HepG2 (cell line): Measurements from ENCODE around the gene DBNDD2. TPM values are rescaled to one million over a fixed set of nuclear protein-coding genes. Genes with fewer than 3 reads are reported as not detected.

Source experiments
- CBFB ChIP-seq: sonication (generic); formaldehyde crosslinking; IDR thresholded peaks from 2 replicates; pipeline ENCODE4 v1.4.0; 2020; ENCODE audit warnings: missing genetic modification reagents
- FOXK1 ChIP-seq: sonication (generic); formaldehyde crosslinking; IDR thresholded peaks from 2 replicates; pipeline ENCODE4 v1.4.0; 2020; ENCODE audit warnings: low read depth, missing genetic modification reagents, borderline replicate concordance
- KMT2A ChIP-seq: sonication (generic); formaldehyde crosslinking; IDR thresholded peaks from 2 replicates; pipeline ENCODE4 v1.4.0; 2020; ENCODE audit warnings: missing genetic modification reagents
- NBN ChIP-seq: fragments of 450-650 bp; conservative IDR thresholded peaks from 2 replicates; pipeline ENCODE4 v1.6.1; 2017
- PBX3 ChIP-seq: sonication (generic); formaldehyde crosslinking; IDR thresholded peaks from 2 replicates; pipeline ENCODE4 v1.8.1; 2023; ENCODE audit warnings: missing genetic modification reagents, inconsistent platforms, borderline replicate concordance
- SOX5 ChIP-seq: IDR thresholded peaks from 2 replicates; pipeline ENCODE4 v1.6.1; 2016; ENCODE audit warnings: borderline replicate concordance
- ZBTB26 ChIP-seq: IDR thresholded peaks from 2 replicates; pipeline ENCODE4 v1.6.1; 2016; ENCODE audit warnings: missing compliant biosample characterization, missing genetic modification reagents, borderline replicate concordance
- ZBTB34 ChIP-seq: sonication (generic); formaldehyde crosslinking; IDR thresholded peaks from 2 replicates; pipeline ENCODE4 v1.8.0; 2022; ENCODE audit warnings: mild to moderate bottlenecking, missing genetic modification reagents
- ZFP90 ChIP-seq: sonication (generic); formaldehyde crosslinking; IDR thresholded peaks from 2 replicates; pipeline ENCODE4 v1.8.0; 2022; ENCODE audit warnings: missing genetic modification reagents, mild to moderate bottlenecking, inconsistent platforms, borderline replicate concordance
- ZNF143 ChIP-seq: sonication (generic); formaldehyde crosslinking; IDR thresholded peaks from 2 replicates; pipeline ENCODE4 v1.4.0; 2020; ENCODE audit warnings: missing genetic modification reagents
- ZNF160 ChIP-seq: sonication (generic); formaldehyde crosslinking; IDR thresholded peaks from 2 replicates; pipeline ENCODE4 v1.8.0; 2022; ENCODE audit warnings: mild to moderate bottlenecking, inconsistent platforms, missing genetic modification reagents
- ZNF547 ChIP-seq: sonication (generic); formaldehyde crosslinking; IDR thresholded peaks from 2 replicates; pipeline ENCODE4 v1.5.1; 2020; ENCODE audit warnings: mild to moderate bottlenecking, missing genetic modification reagents
- ZNF775 ChIP-seq: sonication (generic); formaldehyde crosslinking; IDR thresholded peaks from 2 replicates; pipeline ENCODE4 v1.4.0; 2020; ENCODE audit warnings: missing genetic modification reagents, mild to moderate bottlenecking, moderate library complexity, borderline replicate concordance
- ZNF782 ChIP-seq: sonication (generic); formaldehyde crosslinking; IDR thresholded peaks from 2 replicates; pipeline ENCODE4 v1.4.0; 2020; ENCODE audit warnings: missing genetic modification reagents, mild to moderate bottlenecking, borderline replicate concordance
- polyA plus RNA-seq, 8 experiments: library from polyadenylated mRNA; depleted of rRNA in 3 of 8; stranded (reverse) in 7 of 8; unstranded in 1 of 8; fragments of >200 nt; fragmentation: Illumina TruSeq in 4 of 8; extraction: Trizol in 4 of 8; gene quantifications; 2 replicates each; pipeline versions ENCODE4 v1.2.1 to v1.2.3, GENCODE V29; 2011 to 2016; ENCODE audit warnings: low read depth in 4 of 8, missing spikeins in 1 of 8, mixed read lengths in 1 of 8; ENCODE audit not compliant: insufficient read depth in 1 of 8
- total RNA-seq, 5 experiments: library from RNA; depleted of rRNA; stranded (reverse); fragments of >200 nt; fragmentation: Illumina TruSeq; extraction: Trizol; gene quantifications; 2 replicates each; pipeline ENCODE4 v1.2.3, GENCODE V29; 2016; ENCODE audit warnings: low read depth in 1 of 5
- TF ChIP-seq, protein P1 (sequence below): sonication (generic); formaldehyde crosslinking; IDR thresholded peaks from 2 replicates; pipeline ENCODE4 v1.5.1; 2020; ENCODE audit warnings: mild to moderate bottlenecking, missing genetic modification reagents
- TF ChIP-seq, protein P2 (sequence below): sonication (generic); formaldehyde crosslinking; IDR thresholded peaks from 2 replicates; pipeline ENCODE4 v1.5.0; 2020; ENCODE audit warnings: mild to moderate bottlenecking, missing genetic modification reagents
- TF ChIP-seq, protein P3 (sequence below): IDR thresholded peaks from 2 replicates; pipeline ENCODE4 v1.6.1; 2016; ENCODE audit warnings: missing genetic modification reagents, missing compliant biosample characterization
- TF ChIP-seq, protein P4 (sequence below): sonication (generic); formaldehyde crosslinking; IDR thresholded peaks from 2 replicates; pipeline ENCODE4 v1.5.0; 2020; ENCODE audit warnings: missing genetic modification reagents, mild to moderate bottlenecking, borderline replicate concordance

The DBNDD2 gene
- total and polyA plus RNA-seq, 2 of the 13 experiments (the other 11 are each of a cell fraction or from before 2014, with no cell fraction given) = 16.7 to 47.6 TPM

DNA sequence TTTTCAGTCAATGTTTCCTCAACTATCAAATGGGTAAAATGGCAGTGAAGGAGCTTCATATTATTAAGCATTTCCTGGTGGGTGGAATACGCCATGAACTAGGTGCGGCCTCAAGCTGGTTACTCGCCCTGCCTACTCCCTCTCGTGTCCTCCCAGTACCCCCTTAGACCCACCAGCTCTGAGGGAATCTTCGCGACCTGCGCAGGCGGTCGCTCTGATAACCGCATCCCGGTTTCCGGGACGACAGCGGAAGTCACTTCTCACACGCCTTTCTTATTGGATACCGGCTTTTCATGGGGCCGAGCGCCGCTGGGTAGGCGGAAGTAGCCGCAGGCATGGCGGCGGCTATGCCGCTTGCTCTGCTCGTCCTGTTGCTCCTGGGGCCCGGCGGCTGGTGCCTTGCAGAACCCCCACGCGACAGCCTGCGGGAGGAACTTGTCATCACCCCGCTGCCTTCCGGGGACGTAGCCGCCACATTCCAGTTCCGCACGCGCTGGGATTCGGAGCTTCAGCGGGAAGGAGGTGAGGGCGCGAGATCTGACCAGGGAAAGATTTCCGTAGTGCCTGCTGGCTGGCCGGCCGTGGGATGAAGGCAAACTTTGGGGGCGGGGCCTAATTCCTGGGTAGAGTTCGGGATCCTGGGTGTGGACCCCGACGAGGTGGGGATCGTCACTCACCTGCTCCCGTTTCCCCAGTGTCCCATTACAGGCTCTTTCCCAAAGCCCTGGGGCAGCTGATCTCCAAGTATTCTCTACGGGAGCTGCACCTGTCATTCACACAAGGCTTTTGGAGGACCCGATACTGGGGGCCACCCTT, 7.9 kb downstream of the DBNDD2 start, which contains the start of gene PIGT (continued):
- TF ChIP-seq CBFB (CRISPR knock-in tag) = peak; percentile 85
- 0 out of 2 replicates have a peak, but pooled peaks have one; percentile 13 for TF ChIP-seq ZNF775 (CRISPR knock-in tag)
- peak; percentile 91; the same call in 1 of the 2 replicates for TF ChIP-seq ZBTB26 (CRISPR knock-in tag)
- TF ChIP-seq, protein P1, sequence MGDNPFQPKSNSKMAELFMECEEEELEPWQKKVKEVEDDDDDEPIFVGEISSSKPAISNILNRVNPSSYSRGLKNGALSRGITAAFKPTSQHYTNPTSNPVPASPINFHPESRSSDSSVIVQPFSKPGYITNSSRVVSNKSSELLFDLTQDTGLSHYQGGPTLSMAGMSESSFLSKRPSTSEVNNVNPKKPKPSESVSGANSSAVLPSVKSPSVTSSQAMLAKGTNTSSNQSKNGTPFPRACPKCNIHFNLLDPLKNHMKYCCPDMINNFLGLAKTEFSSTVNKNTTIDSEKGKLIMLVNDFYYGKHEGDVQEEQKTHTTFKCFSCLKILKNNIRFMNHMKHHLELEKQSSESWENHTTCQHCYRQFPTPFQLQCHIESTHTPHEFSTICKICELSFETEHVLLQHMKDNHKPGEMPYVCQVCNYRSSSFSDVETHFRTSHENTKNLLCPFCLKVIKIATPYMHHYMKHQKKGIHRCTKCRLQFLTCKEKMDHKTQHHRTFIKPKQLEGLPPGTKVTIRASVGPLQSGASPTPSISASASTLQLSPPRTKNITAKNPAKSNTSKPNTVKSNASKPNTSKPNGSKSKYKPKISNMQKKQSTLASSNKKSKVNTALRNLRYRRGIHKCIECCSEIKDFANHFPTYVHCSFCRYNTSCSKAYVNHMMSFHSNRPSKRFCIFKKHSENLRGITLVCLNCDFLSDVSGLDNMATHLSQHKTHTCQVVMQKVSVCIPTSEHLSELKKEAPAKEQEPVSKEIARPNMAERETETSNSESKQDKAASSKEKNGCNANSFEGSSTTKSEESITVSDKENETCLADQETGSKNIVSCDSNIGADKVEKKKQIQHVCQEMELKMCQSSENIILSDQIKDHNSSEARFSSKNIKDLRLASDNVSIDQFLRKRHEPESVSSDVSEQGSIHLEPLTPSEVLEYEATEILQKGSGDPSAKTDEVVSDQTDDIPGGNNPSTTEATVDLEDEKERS (CRISPR knock-in tag) = peak; percentile 85; the same call in 1 of the 2 replicates
- peak; percentile 50; the same call in 1 of the 2 replicates for TF ChIP-seq SOX5
- no peak; the same call in none of the 2 replicates for TF ChIP-seq ZNF160 (CRISPR knock-in tag)
- TF ChIP-seq FOXK1 (CRISPR knock-in tag) = peak; percentile 97
- TF ChIP-seq, protein P2, sequence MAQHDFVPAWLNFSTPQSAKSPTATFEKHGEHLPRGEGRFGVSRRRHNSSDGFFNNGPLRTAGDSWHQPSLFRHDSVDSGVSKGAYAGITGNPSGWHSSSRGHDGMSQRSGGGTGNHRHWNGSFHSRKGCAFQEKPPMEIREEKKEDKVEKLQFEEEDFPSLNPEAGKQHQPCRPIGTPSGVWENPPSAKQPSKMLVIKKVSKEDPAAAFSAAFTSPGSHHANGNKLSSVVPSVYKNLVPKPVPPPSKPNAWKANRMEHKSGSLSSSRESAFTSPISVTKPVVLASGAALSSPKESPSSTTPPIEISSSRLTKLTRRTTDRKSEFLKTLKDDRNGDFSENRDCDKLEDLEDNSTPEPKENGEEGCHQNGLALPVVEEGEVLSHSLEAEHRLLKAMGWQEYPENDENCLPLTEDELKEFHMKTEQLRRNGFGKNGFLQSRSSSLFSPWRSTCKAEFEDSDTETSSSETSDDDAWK (CRISPR knock-in tag) = no peak
- peak; percentile 96 for TF ChIP-seq ZFP90 (CRISPR knock-in tag)
- TF ChIP-seq, protein P3, sequence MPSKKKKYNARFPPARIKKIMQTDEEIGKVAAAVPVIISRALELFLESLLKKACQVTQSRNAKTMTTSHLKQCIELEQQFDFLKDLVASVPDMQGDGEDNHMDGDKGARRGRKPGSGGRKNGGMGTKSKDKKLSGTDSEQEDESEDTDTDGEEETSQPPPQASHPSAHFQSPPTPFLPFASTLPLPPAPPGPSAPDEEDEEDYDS = peak; percentile 92
- no peak for TF ChIP-seq NBN
- peak; percentile 97 for TF ChIP-seq KMT2A (CRISPR knock-in tag)
- TF ChIP-seq, protein P4, sequence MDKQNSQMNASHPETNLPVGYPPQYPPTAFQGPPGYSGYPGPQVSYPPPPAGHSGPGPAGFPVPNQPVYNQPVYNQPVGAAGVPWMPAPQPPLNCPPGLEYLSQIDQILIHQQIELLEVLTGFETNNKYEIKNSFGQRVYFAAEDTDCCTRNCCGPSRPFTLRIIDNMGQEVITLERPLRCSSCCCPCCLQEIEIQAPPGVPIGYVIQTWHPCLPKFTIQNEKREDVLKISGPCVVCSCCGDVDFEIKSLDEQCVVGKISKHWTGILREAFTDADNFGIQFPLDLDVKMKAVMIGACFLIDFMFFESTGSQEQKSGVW = no peak
- no peak; the same call in 1 of the 2 replicates for TF ChIP-seq ZBTB34 (CRISPR knock-in tag)
- peak; percentile 88; the same call in 1 of the 2 replicates for TF ChIP-seq ZNF547 (CRISPR knock-in tag)
- 0 out of 2 replicates have a peak, but pooled peaks have one; percentile 34 for TF ChIP-seq PBX3
- peak; percentile 56 for TF ChIP-seq ZNF782 (CRISPR knock-in tag)
- TF ChIP-seq ZNF143 (CRISPR knock-in tag) = peak; percentile 90
